Osteocyte (in vitro differentiated cells): ENCODE measurements around the gene COL11A1. TPM values are rescaled to one million over a fixed set of nuclear protein-coding genes. Genes with fewer than 3 reads are reported as not detected.

Experiments used
- DNase-seq: peaks from one replicate; pipeline ENCODE4 v3.0.0; 2021; ENCODE audit warnings: mixed read lengths; ENCODE audit not compliant: unreplicated experiment; ENCODE audit errors: extremely low spot score
- H3K27ac Mint-ChIP-seq: one replicate; pipeline ENCODE4 v1.8.0; 2021; ENCODE audit warnings: mild to moderate bottlenecking, mixed read lengths; ENCODE audit not compliant: unreplicated experiment
- H3K27me3 Mint-ChIP-seq: one replicate; pipeline ENCODE4 v1.8.0; 2021; ENCODE audit warnings: mixed read lengths; ENCODE audit not compliant: unreplicated experiment
- H3K36me3 Mint-ChIP-seq: one replicate; pipeline ENCODE4 v1.8.0; 2021; ENCODE audit warnings: mixed read lengths; ENCODE audit not compliant: unreplicated experiment
- H3K4me1 Mint-ChIP-seq: one replicate; pipeline ENCODE4 v1.8.0; 2021; ENCODE audit warnings: mixed read lengths; ENCODE audit not compliant: unreplicated experiment
- H3K4me3 Mint-ChIP-seq: one replicate; pipeline ENCODE4 v1.8.0; 2021; ENCODE audit warnings: mild to moderate bottlenecking, moderate library complexity, mixed read lengths; ENCODE audit not compliant: unreplicated experiment
- H3K9me3 Mint-ChIP-seq: one replicate; pipeline ENCODE4 v1.8.0; 2021; ENCODE audit warnings: mixed read lengths; ENCODE audit not compliant: unreplicated experiment
- total RNA-seq: library from RNA; stranded (reverse); gene quantifications from 2 replicates; pipeline ENCODE4 v1.2.1, GENCODE V29; 2021
- TF ChIP-seq, protein P1 (sequence below): fragments of 200-600 bp; sonication (generic); IDR thresholded peaks from 2 replicates; pipeline ENCODE4 v1.5.0; 2021; ENCODE audit warnings: antibody characterized with exemption, mild to moderate bottlenecking, moderate library complexity

Gene COL11A1
- total RNA-seq, 1 donor from 2014 or later = 592 TPM

- DNase-seq = no peak
- Mint-ChIP-seq H3K4me1 (peaks cover 6% of the 10 kb centered on the region), H3K27me3 (no peaks in the 10 kb centered on the region), H3K4me3 (no peak overlapping the region), H3K27ac (no peak overlapping the region), H3K36me3 (peaks cover 2% of the 10 kb centered on the region), H3K9me3 (peaks cover 17% of the 10 kb centered on the region)
- TF ChIP-seq, protein P1, sequence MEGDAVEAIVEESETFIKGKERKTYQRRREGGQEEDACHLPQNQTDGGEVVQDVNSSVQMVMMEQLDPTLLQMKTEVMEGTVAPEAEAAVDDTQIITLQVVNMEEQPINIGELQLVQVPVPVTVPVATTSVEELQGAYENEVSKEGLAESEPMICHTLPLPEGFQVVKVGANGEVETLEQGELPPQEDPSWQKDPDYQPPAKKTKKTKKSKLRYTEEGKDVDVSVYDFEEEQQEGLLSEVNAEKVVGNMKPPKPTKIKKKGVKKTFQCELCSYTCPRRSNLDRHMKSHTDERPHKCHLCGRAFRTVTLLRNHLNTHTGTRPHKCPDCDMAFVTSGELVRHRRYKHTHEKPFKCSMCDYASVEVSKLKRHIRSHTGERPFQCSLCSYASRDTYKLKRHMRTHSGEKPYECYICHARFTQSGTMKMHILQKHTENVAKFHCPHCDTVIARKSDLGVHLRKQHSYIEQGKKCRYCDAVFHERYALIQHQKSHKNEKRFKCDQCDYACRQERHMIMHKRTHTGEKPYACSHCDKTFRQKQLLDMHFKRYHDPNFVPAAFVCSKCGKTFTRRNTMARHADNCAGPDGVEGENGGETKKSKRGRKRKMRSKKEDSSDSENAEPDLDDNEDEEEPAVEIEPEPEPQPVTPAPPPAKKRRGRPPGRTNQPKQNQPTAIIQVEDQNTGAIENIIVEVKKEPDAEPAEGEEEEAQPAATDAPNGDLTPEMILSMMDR = no peak
Observed at GRCh38 chr1:102861247-102861646, 247.1 kb downstream of the COL11A1 start.

DNA sequence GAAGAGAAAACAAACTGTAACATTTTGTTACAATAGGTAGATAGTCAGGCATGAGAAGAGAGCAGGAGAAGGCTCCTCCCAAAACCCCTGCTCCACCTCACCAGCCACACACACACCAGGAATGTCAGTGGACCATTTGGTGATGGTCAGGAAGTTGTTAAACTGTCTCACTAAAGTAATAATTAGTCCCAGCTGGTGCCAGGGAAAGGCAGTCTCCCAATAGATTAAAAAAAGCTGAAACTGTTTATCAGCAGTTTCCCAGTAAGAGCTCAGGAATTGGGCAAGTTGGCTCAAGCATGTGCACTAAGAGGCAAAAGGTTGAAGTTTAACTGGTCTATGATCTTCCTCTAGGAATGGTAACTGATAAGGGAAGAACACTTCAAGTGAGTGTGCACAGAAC, 249.6 kb downstream of the COL11A1 start:
- H3K27me3 Mint-ChIP-seq = no peaks in the 10 kb centered on the region
- H3K9me3 Mint-ChIP-seq = peaks cover 28% of the 10 kb centered on the region
- peaks cover 5% of the 10 kb centered on the region for H3K36me3 Mint-ChIP-seq
- H3K4me3 Mint-ChIP-seq = no peak overlapping the region
- H3K4me1 Mint-ChIP-seq = peaks cover 6% of the 10 kb centered on the region
- TF ChIP-seq, protein P1 = no peak
- DNase-seq = no peak
- H3K27ac Mint-ChIP-seq = peak overlapping the region; percentile 12

DNA sequence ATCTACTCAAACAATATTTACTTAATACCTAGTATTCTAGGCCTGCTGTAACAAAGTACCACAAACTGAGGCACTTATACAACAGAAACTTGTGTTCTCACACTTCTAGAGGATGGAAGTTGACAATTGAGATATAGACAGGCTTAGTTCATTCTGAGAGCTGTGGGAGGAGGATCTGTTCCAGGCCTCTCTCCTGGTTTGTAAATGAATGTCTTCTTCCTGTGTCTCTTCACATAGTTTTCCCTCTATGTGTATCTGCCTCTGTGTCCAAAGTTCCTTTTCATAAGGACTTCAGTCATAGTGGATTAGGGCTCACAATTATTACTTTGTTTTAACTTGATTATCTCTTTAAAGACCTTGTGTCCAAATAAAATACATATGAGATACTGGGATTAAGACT, 251.1 kb downstream of the COL11A1 start:
- Mint-ChIP-seq H3K27ac (no peak overlapping the region), H3K4me1 (peaks cover 13% of the 10 kb centered on the region), H3K27me3 (no peaks in the 10 kb centered on the region), H3K4me3 (no peak overlapping the region), H3K36me3 (peaks cover 5% of the 10 kb centered on the region), H3K9me3 (peaks cover 28% of the 10 kb centered on the region)
- no peak for DNase-seq
- TF ChIP-seq, protein P1 = no peak

DNA sequence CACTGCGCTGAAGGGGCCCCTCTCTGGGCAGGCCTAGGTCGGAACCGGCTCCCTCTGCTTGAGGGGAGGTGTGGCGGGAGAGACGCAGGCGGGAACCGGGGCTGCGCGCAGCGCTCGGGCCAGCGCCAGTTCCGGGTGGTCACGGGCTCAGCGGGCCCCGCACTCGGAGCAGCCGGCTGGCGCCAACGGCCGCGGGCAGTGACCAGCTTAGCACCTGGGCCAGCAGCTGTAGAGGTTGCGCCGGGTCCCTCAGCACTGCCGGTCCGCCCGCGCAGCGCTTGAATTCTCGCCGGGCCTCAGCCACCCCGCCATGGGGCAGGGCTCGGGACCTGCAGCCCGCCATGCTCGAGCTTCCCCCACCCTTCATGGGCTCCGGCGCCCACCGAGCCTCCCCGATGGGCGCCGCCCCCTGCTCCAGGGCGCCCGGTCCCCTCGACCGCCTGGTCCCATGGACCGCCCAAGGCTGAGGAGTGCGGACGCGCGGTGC, 254.6 kb downstream of the COL11A1 start:
- Mint-ChIP-seq H3K27ac (no peak overlapping the region), H3K27me3 (no peaks in the 10 kb centered on the region), H3K4me1 (peaks cover 15% of the 10 kb centered on the region), H3K9me3 (peaks cover 23% of the 10 kb centered on the region), H3K4me3 (no peak overlapping the region), H3K36me3 (peaks cover 3% of the 10 kb centered on the region)
- TF ChIP-seq, protein P1 = no peak
- DNase-seq = peak; percentile 83

DNA sequence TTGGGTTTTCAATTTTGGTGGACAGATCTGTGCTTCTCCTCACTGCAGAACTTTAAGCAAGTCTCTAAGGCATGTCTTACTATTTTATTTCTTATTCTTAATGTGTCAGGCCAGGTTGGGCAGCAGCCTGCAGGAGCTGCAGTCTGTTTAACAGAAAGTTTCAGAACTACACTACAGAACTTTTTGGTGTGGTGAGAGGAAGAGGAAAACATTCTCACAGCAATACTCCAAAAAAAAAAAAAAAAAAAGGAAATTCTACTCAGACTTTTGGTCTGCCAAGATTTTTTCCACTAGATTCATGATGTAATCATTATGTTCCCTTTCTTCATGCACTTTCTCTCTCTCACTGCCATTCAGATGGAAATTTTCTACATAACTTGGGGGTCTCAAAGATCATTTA, 255.2 kb downstream of the COL11A1 start:
- Mint-ChIP-seq H3K4me3 (no peak overlapping the region), H3K4me1 (peaks cover 12% of the 10 kb centered on the region), H3K27me3 (no peaks in the 10 kb centered on the region)

More for the DNA sequence above, 255.2 kb downstream of the COL11A1 start:
- TF ChIP-seq, protein P1 = no peak
- DNase-seq = no peak
- Mint-ChIP-seq H3K36me3 (peaks cover 3% of the 10 kb centered on the region), H3K9me3 (peaks cover 25% of the 10 kb centered on the region), H3K27ac (no peak overlapping the region)
